HG02610 (cell line): ENCODE measurements around the gene MLH3.
A peak's percentile ranks its signal among the peaks of the same experiment; 100 is the strongest.
"Not testable (repeated sequence)": the region's sequence is repeated elsewhere in the genome, so short reads cannot be mapped to it uniquely, and the experiment has no call there.

ENCODE experiments used
- ATAC-seq: cut with Tn5 transposase; IDR thresholded peaks from one replicate; pipeline ENCODE4 v1.9.1; 2021; ENCODE audit warnings: mild to moderate bottlenecking, moderate library complexity; ENCODE audit not compliant: unreplicated experiment

The MLH3 gene

GRCh38 chr14:75032939-75033338, 18.3 kb downstream of the MLH3 start:
- no peak for ATAC-seq

- ATAC-seq, result no peak
These were observed 21.1 kb downstream of the MLH3 start for GRCh38 chr14:75030147-75030546.

GRCh38 chr14:75025876-75026275, 25.4 kb downstream of the MLH3 start:
- no peak for ATAC-seq

GRCh38 chr14:75025082-75025481, 26.2 kb downstream of the MLH3 start:
- no peak for ATAC-seq

GRCh38 chr14:75023108-75023507, 28.2 kb downstream of the MLH3 start:
- no peak for ATAC-seq

GRCh38 chr14:75022655-75023054, 28.6 kb downstream of the MLH3 start:
- ATAC-seq, result no peak

- no peak for ATAC-seq
These were observed 32.6 kb downstream of the MLH3 start for GRCh38 chr14:75018694-75019093.

- no peak for ATAC-seq
These were observed 34.5 kb downstream of the MLH3 start for GRCh38 chr14:75016815-75017214.

- no peak for ATAC-seq
These were observed 35.8 kb downstream of the MLH3 start for GRCh38 chr14:75015496-75015895.

- no peak for ATAC-seq
These were observed 38.0 kb downstream of the MLH3 start for GRCh38 chr14:75013290-75013689.

GRCh38 chr14:75011356-75011994, 39.8 kb downstream of the MLH3 start:
- ATAC-seq, result no peak

- no peak for ATAC-seq
These were observed 40.7 kb downstream of the MLH3 start for GRCh38 chr14:75010472-75011093.

- no peak for ATAC-seq
These were observed 42.1 kb downstream of the MLH3 start for GRCh38 chr14:75009176-75009575.

- no peak for ATAC-seq
These were observed 45.9 kb downstream of the MLH3 start for GRCh38 chr14:75005357-75005756.

GRCh38 chr14:75003250-75004027, 47.8 kb downstream of the MLH3 start:
- ATAC-seq, result no peak

GRCh38 chr14:75002392-75003249, 48.6 kb downstream of the MLH3 start, which contains the start of gene EIF2B2:
Gene EIF2B2, plus strand, starts transcription at chr14:75002921. Its CDS starts 70 bp downstream, at chr14:75002991.
- ATAC-seq, result peak; percentile 98

GRCh38 chr14:75001899-75002298, 49.4 kb downstream of the MLH3 start:
- no peak for ATAC-seq

GRCh38 chr14:75001261-75001660, 50.0 kb downstream of the MLH3 start:
- no peak for ATAC-seq

GRCh38 chr14:74995781-74996180, 55.5 kb downstream of the MLH3 start:
- ATAC-seq, result not testable (repeated sequence)

GRCh38 chr14:74994182-74994581, 57.1 kb downstream of the MLH3 start:
- ATAC-seq, result not testable (repeated sequence)

GRCh38 chr14:74988993-74989392, 62.3 kb downstream of the MLH3 start:
- ATAC-seq, result no peak
